Heart left ventricle (tissue), 16 donors: ENCODE measurements around the gene TRDN. TPM values are rescaled to one million over a fixed set of nuclear protein-coding genes. Genes with fewer than 3 reads are reported as not detected.

Experiments
- ATAC-seq, 4 donors: fragments of 200-7000 bp; cut with Tn5 transposase; one replicate each; pipeline ENCODE4 v1.9.1; 2020 to 2022; ENCODE audit warnings: moderate library complexity in 4 of 4, mild to moderate bottlenecking in 3 of 4, moderate number of reproducible peaks in 1 of 4
- DNase-seq, 5 donors: peaks; one replicate each; pipeline ENCODE4 v3.0.0-alpha.2; 2020
- H3K27ac ChIP-seq, 12 donors: fragments of 200-600 bp; sonication (generic) in 4 of 12; one replicate each; pipeline versions ENCODE4 v1.5.0 to v1.8.0; 2016 to 2022; ENCODE audit warnings: mild to moderate bottlenecking in 2 of 12
- H3K27me3 ChIP-seq, 9 donors: fragments of 200-600 bp; sonication (generic) in 2 of 9; one replicate each; pipeline versions ENCODE4 v1.5.1 to v1.8.0; 2016 to 2022; ENCODE audit warnings: mild to moderate bottlenecking in 3 of 9
- H3K36me3 ChIP-seq, 9 donors: fragments of 200-600 bp; sonication (generic) in 2 of 9; one replicate each; pipeline versions ENCODE4 v1.5.0 to v1.8.0; 2018 to 2022; ENCODE audit warnings: mild to moderate bottlenecking in 2 of 9
- H3K4me1 ChIP-seq, 12 donors: fragments of 200-600 bp; sonication (generic) in 4 of 12; one replicate each; pipeline versions ENCODE4 v1.5.0 to v1.8.0; 2016 to 2022; ENCODE audit warnings: mild to moderate bottlenecking in 3 of 12
- H3K4me3 ChIP-seq, 12 donors: fragments of 200-600 bp; sonication (generic) in 4 of 12; one replicate each; pipeline versions ENCODE4 v1.5.0 to v1.8.0; 2017 to 2022; ENCODE audit warnings: mild to moderate bottlenecking in 9 of 12, moderate library complexity in 4 of 12
- H3K9me3 ChIP-seq, 12 donors: fragments of 200-600 bp; sonication (generic) in 4 of 12; one replicate each; pipeline versions ENCODE4 v1.5.0 to v1.8.0; 2016 to 2022; ENCODE audit warnings: mild to moderate bottlenecking in 1 of 12
- POLR2A ChIP-seq, 2 donors: fragments of 450-650 bp; IDR thresholded peaks; one replicate each; pipeline ENCODE4 v1.6.1; 2017; ENCODE audit warnings: antibody characterized with exemption in 2 of 2, mild to moderate bottlenecking in 2 of 2, moderate library complexity in 2 of 2
- WGBS, 4 donors: extraction: QIAGEN DNeasy Blood & Tissue Kit in 2 of 4; methylation state at CpG; one replicate each; pipeline versions ENCODE4 v1.1.5 to v1.1.7; 2013 to 2018; 5-methylcytosine and 5-hydroxymethylcytosine counted together
- intact Hi-C, 10 donors: fragments of 100-400 bp; cut with DNase I; formaldehyde crosslinking; loops; one replicate each; pipeline versions ENCODE4 v1.11.1 to v1.14.2; 2022
- polyA plus RNA-seq, 2 donors: library from polyadenylated mRNA; stranded (reverse); fragments of 200-250 nt; gene quantifications; one replicate each; pipeline ENCODE4 v1.2.3, GENCODE V29; 2013
- total RNA-seq, 9 donors: library from RNA; depleted of rRNA in 2 of 9; stranded (reverse); fragments of >200 nt in 2 of 9; fragmentation: NEBNext Ultra II Directional in 3 of 9; extraction: Animal tissue kit (Norgen Biotek cat#: 25700) in 3 of 9; gene quantifications; one replicate each; pipeline versions ENCODE4 v1.1.0 to v1.2.4, GENCODE V29; 2016 to 2023
- TF ChIP-seq, protein P1 (sequence below), 12 donors: fragments of 200-600 bp; sonication (generic) in 4 of 12; IDR thresholded peaks; one replicate each; pipeline versions ENCODE4 v1.5.0 to v1.8.0; 2018 to 2022; ENCODE audit warnings: antibody characterized with exemption in 12 of 12, mild to moderate bottlenecking in 5 of 12
- donor health status: ischemic (EF 13 %, LVEDD 7.1; RV severe dilation, severe dysfunction).
- donor health status: healthy with polysubstance abuse.
- donor health status: DM: no; HTN: yes; CAD: no.
- donor health status: DM: no; HTN: no; CAD: no.
- donor health status: ischemic (EF 25% LVEDD 6.9; RV normal size, moderate dysfunction).
- donor health status: ischemic (EF 25% LVEDD 5.7; RV mildly dilated, moderate dysfunction).
- donor health status: healthy.
- donor health status: DM: yes; HTN: yes; CAD: no.
- donor health status: ischemic (EF 35%, LVEDD 5.7; RV mildly dilated, moderate dysfunction).
- donor health status: nonischemic (EF 11% LVEDD 7.7; RV severe dilation, severe dysfunction).
- donor health status: DM: yes; HTN: yes; CAD: no.
- donor health status: PGD.
- donor health status: ischemic (EF 29% LVEDD 5.4; RV normal size, mild dysfunction).
- donor health status: nonischemic (EF 23%, LVEDD 6.1; RV moderate dilation, normal function).

Gene TRDN
- total and polyA plus RNA-seq, 11 donors: 39.0 to 577 (median 381) TPM

DNA sequence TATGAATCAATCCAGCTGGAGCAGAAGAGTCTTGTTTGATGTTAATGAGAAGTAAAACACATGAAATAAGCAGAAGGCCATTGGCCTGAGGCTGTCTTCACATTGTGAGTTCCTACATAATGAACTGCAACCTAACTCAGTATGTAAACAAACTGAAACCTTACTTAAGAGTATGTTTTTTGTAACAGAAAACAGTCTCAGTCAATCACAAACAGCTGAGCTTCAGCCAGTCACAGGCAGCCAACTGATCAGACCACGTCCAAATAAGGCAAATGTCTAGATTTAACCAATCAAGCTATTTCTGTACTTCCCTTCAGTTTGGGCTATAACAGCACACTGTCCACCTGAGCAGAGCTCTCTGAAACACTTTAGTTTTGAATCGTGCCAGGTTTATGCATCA lies 234.7 kb downstream of the TRDN start:
- no peaks in the 10 kb centered on the region for H3K27me3 ChIP-seq
- no peaks in the 10 kb centered on the region for H3K9me3 ChIP-seq
- intact Hi-C loops: no loop called here
- H3K36me3 ChIP-seq: no peaks in the 10 kb centered on the region
- no peak overlapping the region for H3K4me3 ChIP-seq
- no peak for TF ChIP-seq POLR2A (IDR thresholded peaks at IDR 0.05)
- TF ChIP-seq, protein P1, sequence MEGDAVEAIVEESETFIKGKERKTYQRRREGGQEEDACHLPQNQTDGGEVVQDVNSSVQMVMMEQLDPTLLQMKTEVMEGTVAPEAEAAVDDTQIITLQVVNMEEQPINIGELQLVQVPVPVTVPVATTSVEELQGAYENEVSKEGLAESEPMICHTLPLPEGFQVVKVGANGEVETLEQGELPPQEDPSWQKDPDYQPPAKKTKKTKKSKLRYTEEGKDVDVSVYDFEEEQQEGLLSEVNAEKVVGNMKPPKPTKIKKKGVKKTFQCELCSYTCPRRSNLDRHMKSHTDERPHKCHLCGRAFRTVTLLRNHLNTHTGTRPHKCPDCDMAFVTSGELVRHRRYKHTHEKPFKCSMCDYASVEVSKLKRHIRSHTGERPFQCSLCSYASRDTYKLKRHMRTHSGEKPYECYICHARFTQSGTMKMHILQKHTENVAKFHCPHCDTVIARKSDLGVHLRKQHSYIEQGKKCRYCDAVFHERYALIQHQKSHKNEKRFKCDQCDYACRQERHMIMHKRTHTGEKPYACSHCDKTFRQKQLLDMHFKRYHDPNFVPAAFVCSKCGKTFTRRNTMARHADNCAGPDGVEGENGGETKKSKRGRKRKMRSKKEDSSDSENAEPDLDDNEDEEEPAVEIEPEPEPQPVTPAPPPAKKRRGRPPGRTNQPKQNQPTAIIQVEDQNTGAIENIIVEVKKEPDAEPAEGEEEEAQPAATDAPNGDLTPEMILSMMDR (IDR thresholded peaks at IDR 0.05): no peak
- WGBS, 4 donors: 62 to 72% (median 65%) methylated on average over 2 of the region's 2 CpGs
- H3K27ac ChIP-seq: no peak overlapping the region
- no peak for ATAC-seq
- no peak for DNase-seq
- H3K4me1 ChIP-seq: no peaks in the 10 kb centered on the region

DNA sequence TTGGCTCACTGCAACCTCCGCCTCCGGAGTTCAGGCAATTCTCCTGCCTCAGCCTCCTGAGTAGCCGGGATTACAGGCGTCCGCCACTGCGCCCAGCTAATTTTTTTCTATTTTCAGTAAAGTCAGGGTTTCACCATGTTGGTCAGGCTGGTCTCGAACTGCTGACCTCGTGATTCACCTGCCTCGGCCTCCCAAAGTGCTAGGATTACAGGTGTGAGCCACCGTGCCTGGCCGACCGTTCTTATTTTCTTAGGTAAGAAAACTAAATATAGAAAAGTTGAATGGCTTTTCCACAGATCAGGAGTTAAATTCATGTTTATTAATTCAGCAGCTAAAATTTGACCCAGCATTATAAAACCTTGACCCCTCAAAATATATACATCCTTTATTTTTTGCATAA lies 238.7 kb downstream of the TRDN start:
- peak in 1 of 5 donors; percentile 21 for DNase-seq
- 87 to 92% (median 89%) methylated on average over 12 of the region's 12 CpGs for WGBS, 4 donors
- Histone ChIP-seq H3K4me1 (no peaks in the 10 kb centered on the region), H3K36me3 (no peaks in the 10 kb centered on the region), H3K9me3 (no peaks in the 10 kb centered on the region), H3K27ac (no peak overlapping the region), H3K27me3 (no peaks in the 10 kb centered on the region), H3K4me3 (no peak overlapping the region)
- TF ChIP-seq POLR2A (IDR thresholded peaks at IDR 0.05): no peak
- TF ChIP-seq, protein P1 (IDR thresholded peaks at IDR 0.05): no peak
- no peak for ATAC-seq
- intact Hi-C loops: loop anchor here in 1 of 10 donors (10.0 kb wide), 2 partner anchors 1417 to 1457 kb away; no protein-coding TSS in a partner anchor

DNA sequence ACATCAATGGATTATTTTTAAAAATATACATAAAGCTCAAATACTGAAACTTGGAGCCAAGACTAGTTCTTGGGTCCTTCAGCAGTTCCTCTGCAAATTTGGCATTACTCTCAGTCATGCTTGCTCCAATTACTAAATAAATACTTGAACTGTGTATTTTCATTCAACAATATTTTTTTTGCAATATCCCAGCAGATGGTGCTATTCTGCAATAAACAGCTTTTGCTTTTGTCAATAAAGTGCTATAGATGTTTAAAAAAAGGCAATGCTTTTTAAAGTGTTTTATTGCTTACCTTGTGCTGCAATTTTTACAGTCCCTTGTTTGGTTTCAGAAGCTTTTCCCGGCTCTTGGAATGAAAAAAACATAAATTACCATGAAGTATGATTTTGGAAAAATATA lies 243.4 kb downstream of the TRDN start:
- no peaks in the 10 kb centered on the region for H3K9me3 ChIP-seq
- WGBS, 4 donors: 48 to 65% (median 60%) methylated on average over 1 of the region's 1 CpG
- intact Hi-C loops: loop anchor here in 3 of 10 donors (5.0 to 10.0 kb wide), 4 partner anchors 324 to 1461 kb away; no protein-coding TSS in a partner anchor
- no peak for DNase-seq
- TF ChIP-seq POLR2A (IDR thresholded peaks at IDR 0.05): no peak
- TF ChIP-seq, protein P1 (IDR thresholded peaks at IDR 0.05): peak in 11 of 12 donors; percentile 12 to 54 (median 26)
- no peak overlapping the region for H3K4me3 ChIP-seq
- no peaks in the 10 kb centered on the region for H3K4me1 ChIP-seq
- H3K27me3 ChIP-seq: no peaks in the 10 kb centered on the region
- ATAC-seq: no peak
- H3K36me3 ChIP-seq: no peaks in the 10 kb centered on the region
- no peak overlapping the region for H3K27ac ChIP-seq

DNA sequence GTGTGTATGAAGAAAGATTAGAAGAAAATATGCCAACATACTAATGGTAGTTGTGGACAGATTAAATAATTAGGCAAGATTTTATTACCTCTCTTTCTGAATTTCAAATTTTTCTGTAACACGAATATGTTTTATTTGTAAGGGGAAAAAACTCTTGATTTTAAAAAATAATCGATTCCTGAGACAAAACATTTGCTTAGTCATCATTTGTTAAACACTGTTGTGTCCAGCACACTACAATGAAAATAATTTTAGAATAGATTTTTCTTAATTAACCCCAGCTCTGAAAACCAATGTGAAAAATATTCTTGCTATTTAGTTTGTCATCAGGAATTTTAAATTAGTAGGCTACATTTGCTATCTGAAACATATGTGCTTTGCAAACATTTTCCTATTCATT lies 253.0 kb downstream of the TRDN start:
- Histone ChIP-seq H3K27ac (no peak overlapping the region), H3K4me1 (no peaks in the 10 kb centered on the region), H3K27me3 (no peaks in the 10 kb centered on the region), H3K36me3 (no peaks in the 10 kb centered on the region), H3K4me3 (no peak overlapping the region), H3K9me3 (no peaks in the 10 kb centered on the region)
- TF ChIP-seq, protein P1 (IDR thresholded peaks at IDR 0.05): no peak
- no peak for TF ChIP-seq POLR2A (IDR thresholded peaks at IDR 0.05)
- DNase-seq: no peak
- intact Hi-C loops: loop anchor here in 1 of 10 donors (5.0 kb wide), 1 partner anchor 516 kb away; no protein-coding TSS in a partner anchor
- WGBS, 4 donors: 63 to 82% (median 74%) methylated on average over 2 of the region's 2 CpGs
- no peak for ATAC-seq
